Heart right ventricle (tissue), 16 donors: ENCODE measurements around the gene HMGXB3. TPM values are rescaled to one million over a fixed set of nuclear protein-coding genes. Genes with fewer than 3 reads are reported as not detected.

Source experiments
- ATAC-seq, 8 donors: fragments of 200-7000 bp; cut with Tn5 transposase; one replicate each; pipeline ENCODE4 v1.9.1; 2020; ENCODE audit warnings: mild to moderate bottlenecking in 8 of 8, moderate library complexity in 8 of 8, moderate number of reproducible peaks in 1 of 8
- DNase-seq, 2 donors: peaks; one replicate each; pipeline ENCODE4 v3.0.0-alpha.2; 2020
- H3K27ac ChIP-seq, 10 donors: fragments of 200-600 bp; sonication (generic) in 2 of 10; one replicate each; pipeline versions ENCODE4 v1.5.0 to v1.8.0; 2020 to 2022; ENCODE audit warnings: mild to moderate bottlenecking in 3 of 10
- H3K27me3 ChIP-seq, 7 donors: fragments of 200-600 bp; one replicate each; pipeline ENCODE4 v1.8.0; 2021 to 2022; ENCODE audit warnings: mild to moderate bottlenecking in 2 of 7
- H3K36me3 ChIP-seq, 9 donors: fragments of 200-600 bp; sonication (generic) in 1 of 9; one replicate each; pipeline versions ENCODE4 v1.5.0 to v1.8.0; 2020 to 2022; ENCODE audit warnings: mild to moderate bottlenecking in 2 of 9
- H3K4me1 ChIP-seq, 9 donors: fragments of 200-600 bp; sonication (generic) in 1 of 9; one replicate each; pipeline versions ENCODE4 v1.5.0 to v1.8.0; 2020 to 2022; ENCODE audit warnings: mild to moderate bottlenecking in 4 of 9
- H3K4me3 ChIP-seq, 10 donors: fragments of 200-600 bp; sonication (generic) in 2 of 10; one replicate each; pipeline versions ENCODE4 v1.5.0 to v1.8.0; 2020 to 2022; ENCODE audit warnings: mild to moderate bottlenecking in 7 of 10, moderate library complexity in 2 of 10
- H3K9me3 ChIP-seq, 11 donors: fragments of 200-600 bp in 10 of 11; sonication (generic) in 2 of 11; one replicate each; pipeline versions ENCODE4 v1.5.0 to v1.8.0; 2013 to 2022; ENCODE audit warnings: mild to moderate bottlenecking in 2 of 11, control low read depth in 1 of 11, moderate library complexity in 1 of 11
- WGBS, 2 donors: extraction: QIAGEN DNeasy Blood & Tissue Kit; methylation state at CpG; one replicate each; pipeline ENCODE4 v1.1.7; 2013; ENCODE audit warnings: inconsistent platforms in 1 of 2; 5-methylcytosine and 5-hydroxymethylcytosine counted together
- intact Hi-C, 10 donors: fragments of 100-400 bp; cut with DNase I; formaldehyde crosslinking; loops; one replicate each; pipeline versions ENCODE4 v1.11.1 to v1.14.2; 2022
- polyA plus RNA-seq, 2 donors: library from polyadenylated mRNA; stranded (reverse); fragments of 200-250 nt; gene quantifications; one replicate each; pipeline ENCODE4 v1.2.3, GENCODE V29; 2013
- total RNA-seq, 10 donors: library from RNA; stranded (reverse); fragmentation: NEBNext Ultra II Directional in 3 of 10; extraction: Animal tissue kit (Norgen Biotek cat#: 25700) in 3 of 10; gene quantifications; one replicate each; pipeline versions ENCODE4 v1.2.1 to v1.2.4, GENCODE V29; 2021 to 2023
- TF ChIP-seq, protein P1 (sequence below), 9 donors: fragments of 200-600 bp; sonication (generic) in 2 of 9; IDR thresholded peaks; one replicate each; pipeline versions ENCODE4 v1.5.0 to v1.8.0; 2021 to 2022; ENCODE audit warnings: antibody characterized with exemption in 9 of 9, mild to moderate bottlenecking in 5 of 9, moderate library complexity in 1 of 9
- donor health status: Arrhythmogenic right ventricular cardiomyopathy.
- donor health status: ischemic (EF 13 %, LVEDD 7.1; RV severe dilation, severe dysfunction).
- donor health status: healthy with polysubstance abuse.
- donor health status: DM: no; HTN: yes; CAD: no.
- donor health status: DM: no; HTN: no; CAD: no.
- donor health status: ischemic (EF 25% LVEDD 6.9; RV normal size, moderate dysfunction).
- donor health status: ischemic (EF 25% LVEDD 5.7; RV mildly dilated, moderate dysfunction).
- donor health status: healthy.
- donor health status: DM: yes; HTN: yes; CAD: no.
- donor health status: Ischemic cardiomyopathy.
- donor health status: ischemic (EF 35%, LVEDD 5.7; RV mildly dilated, moderate dysfunction).
- donor health status: nonischemic (EF 11% LVEDD 7.7; RV severe dilation, severe dysfunction).
- donor health status: DM: yes; HTN: yes; CAD: no.
- donor health status: PGD.
- donor health status: ischemic (EF 29% LVEDD 5.4; RV normal size, mild dysfunction).
- donor health status: nonischemic (EF 23%, LVEDD 6.1; RV moderate dilation, normal function).

Gene HMGXB3
- total and polyA plus RNA-seq, 12 donors = 12.7 to 17.9 (median 14.9) TPM

DNA sequence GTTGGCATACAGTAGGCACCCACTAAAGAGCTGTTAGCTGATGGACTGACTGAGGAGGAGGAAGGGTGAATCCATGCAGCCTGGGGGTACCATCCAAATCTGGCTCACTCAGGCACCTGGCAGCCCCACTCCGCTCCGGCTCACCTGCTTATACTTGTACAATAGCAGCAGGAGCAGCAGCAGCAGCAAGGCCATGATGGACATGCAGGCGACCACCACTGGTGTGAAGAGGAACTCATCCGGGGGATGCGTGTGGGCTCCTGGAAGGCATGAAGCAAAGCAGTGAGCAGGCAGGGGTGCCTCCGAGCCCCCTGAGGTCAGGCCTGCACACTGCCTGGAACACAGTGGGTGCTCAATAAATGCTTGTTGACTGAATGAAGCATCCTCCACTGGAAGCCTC is 67.5 kb downstream of the HMGXB3 start:
- no peaks in the 10 kb centered on the region for H3K27me3 ChIP-seq
- TF ChIP-seq, protein P1, sequence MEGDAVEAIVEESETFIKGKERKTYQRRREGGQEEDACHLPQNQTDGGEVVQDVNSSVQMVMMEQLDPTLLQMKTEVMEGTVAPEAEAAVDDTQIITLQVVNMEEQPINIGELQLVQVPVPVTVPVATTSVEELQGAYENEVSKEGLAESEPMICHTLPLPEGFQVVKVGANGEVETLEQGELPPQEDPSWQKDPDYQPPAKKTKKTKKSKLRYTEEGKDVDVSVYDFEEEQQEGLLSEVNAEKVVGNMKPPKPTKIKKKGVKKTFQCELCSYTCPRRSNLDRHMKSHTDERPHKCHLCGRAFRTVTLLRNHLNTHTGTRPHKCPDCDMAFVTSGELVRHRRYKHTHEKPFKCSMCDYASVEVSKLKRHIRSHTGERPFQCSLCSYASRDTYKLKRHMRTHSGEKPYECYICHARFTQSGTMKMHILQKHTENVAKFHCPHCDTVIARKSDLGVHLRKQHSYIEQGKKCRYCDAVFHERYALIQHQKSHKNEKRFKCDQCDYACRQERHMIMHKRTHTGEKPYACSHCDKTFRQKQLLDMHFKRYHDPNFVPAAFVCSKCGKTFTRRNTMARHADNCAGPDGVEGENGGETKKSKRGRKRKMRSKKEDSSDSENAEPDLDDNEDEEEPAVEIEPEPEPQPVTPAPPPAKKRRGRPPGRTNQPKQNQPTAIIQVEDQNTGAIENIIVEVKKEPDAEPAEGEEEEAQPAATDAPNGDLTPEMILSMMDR (IDR thresholded peaks at IDR 0.05) = no peak
- H3K36me3 ChIP-seq = peaks cover 0 to 72% (median 0%) of the 10 kb centered on the region in 9 donors
- H3K4me3 ChIP-seq = no peak overlapping the region
- WGBS, 2 donors = 94 to 96% methylated on average over 6 of the region's 6 CpGs
- ATAC-seq = no peak
- H3K27ac ChIP-seq = peak overlapping the region in 1 of 10 donors; percentile 79
- peaks cover 0 to 80% (median 0%) of the 10 kb centered on the region in 9 donors for H3K4me1 ChIP-seq
- intact Hi-C loops = no loop called here
- DNase-seq = no peak
- no peaks in the 10 kb centered on the region for H3K9me3 ChIP-seq

DNA sequence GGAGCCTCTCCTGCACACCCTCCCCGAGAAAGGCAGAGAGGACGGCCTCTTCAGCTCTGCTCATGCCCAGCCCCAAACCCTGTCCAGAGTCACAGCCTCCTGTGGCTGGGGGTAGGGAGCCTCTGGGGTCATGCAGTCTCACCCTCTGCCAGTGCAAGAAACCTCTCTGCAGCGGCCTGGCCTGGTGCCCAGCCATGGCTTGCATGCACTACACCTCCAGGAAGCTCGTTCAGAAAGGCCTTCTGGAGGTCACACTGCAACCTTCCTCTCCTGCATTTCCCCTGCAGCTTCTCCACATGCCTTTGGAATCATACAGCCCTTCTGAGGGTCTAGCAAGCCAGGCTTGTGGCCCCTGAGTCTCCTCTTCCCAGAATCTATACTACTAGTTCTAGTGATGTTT is 67.9 kb downstream of the HMGXB3 start:
- intact Hi-C loops = no loop called here
- TF ChIP-seq, protein P1 (IDR thresholded peaks at IDR 0.05) = no peak
- ATAC-seq = no peak
- 41 to 63% methylated on average over 4 of the region's 4 CpGs for WGBS, 2 donors
- peaks cover 0 to 72% (median 0%) of the 10 kb centered on the region in 9 donors for H3K36me3 ChIP-seq
- no peak overlapping the region for H3K27ac ChIP-seq
- peaks cover 0 to 4% (median 0%) of the 10 kb centered on the region in 11 donors for H3K9me3 ChIP-seq
- no peaks in the 10 kb centered on the region for H3K27me3 ChIP-seq
- peaks cover 0 to 78% (median 0%) of the 10 kb centered on the region in 9 donors for H3K4me1 ChIP-seq
- no peak overlapping the region for H3K4me3 ChIP-seq
- DNase-seq = peak in 1 of 2 donors; percentile 39

- peaks cover 0 to 5% (median 0%) of the 10 kb centered on the region in 11 donors for H3K9me3 ChIP-seq
- TF ChIP-seq, protein P1 (IDR thresholded peaks at IDR 0.05) = no peak
- H3K27ac ChIP-seq = no peak overlapping the region
- H3K4me1 ChIP-seq = peaks cover 0 to 71% (median 0%) of the 10 kb centered on the region in 9 donors
- 85 to 92% methylated on average over 12 of the region's 12 CpGs for WGBS, 2 donors
- no peak overlapping the region for H3K4me3 ChIP-seq
- intact Hi-C loops = no loop called here
- peaks cover 0 to 72% (median 0%) of the 10 kb centered on the region in 9 donors for H3K36me3 ChIP-seq
- no peak for ATAC-seq
- no peaks in the 10 kb centered on the region for H3K27me3 ChIP-seq
- DNase-seq = no peak
Measured at GRCh38 chr5:150068961-150069645, 68.6 kb downstream of the HMGXB3 start.

GRCh38 chr5:150069672-150070627 is 69.4 kb downstream of the HMGXB3 start:
- DNase-seq = no peak
- TF ChIP-seq, protein P1 (IDR thresholded peaks at IDR 0.05) = no peak
- intact Hi-C loops = no loop called here
- H3K27ac ChIP-seq = no peak overlapping the region
- peaks cover 0 to 63% (median 0%) of the 10 kb centered on the region in 9 donors for H3K4me1 ChIP-seq
- H3K4me3 ChIP-seq = no peak overlapping the region
- 88 to 89% methylated on average over 25 of the region's 25 CpGs for WGBS, 2 donors
- H3K27me3 ChIP-seq = no peaks in the 10 kb centered on the region
- peaks cover 0 to 77% (median 0%) of the 10 kb centered on the region in 9 donors for H3K36me3 ChIP-seq
- ATAC-seq = no peak
- peaks cover 0 to 5% (median 0%) of the 10 kb centered on the region in 11 donors for H3K9me3 ChIP-seq
